HG03442 (cell line): ENCODE data around the gene OLIG2.

Experiments
- ATAC-seq: cut with Tn5 transposase; IDR thresholded peaks from one replicate; pipeline ENCODE4 v1.9.1; 2021; ENCODE audit warnings: mild to moderate bottlenecking, moderate library complexity; ENCODE audit not compliant: unreplicated experiment

Gene OLIG2

DNA sequence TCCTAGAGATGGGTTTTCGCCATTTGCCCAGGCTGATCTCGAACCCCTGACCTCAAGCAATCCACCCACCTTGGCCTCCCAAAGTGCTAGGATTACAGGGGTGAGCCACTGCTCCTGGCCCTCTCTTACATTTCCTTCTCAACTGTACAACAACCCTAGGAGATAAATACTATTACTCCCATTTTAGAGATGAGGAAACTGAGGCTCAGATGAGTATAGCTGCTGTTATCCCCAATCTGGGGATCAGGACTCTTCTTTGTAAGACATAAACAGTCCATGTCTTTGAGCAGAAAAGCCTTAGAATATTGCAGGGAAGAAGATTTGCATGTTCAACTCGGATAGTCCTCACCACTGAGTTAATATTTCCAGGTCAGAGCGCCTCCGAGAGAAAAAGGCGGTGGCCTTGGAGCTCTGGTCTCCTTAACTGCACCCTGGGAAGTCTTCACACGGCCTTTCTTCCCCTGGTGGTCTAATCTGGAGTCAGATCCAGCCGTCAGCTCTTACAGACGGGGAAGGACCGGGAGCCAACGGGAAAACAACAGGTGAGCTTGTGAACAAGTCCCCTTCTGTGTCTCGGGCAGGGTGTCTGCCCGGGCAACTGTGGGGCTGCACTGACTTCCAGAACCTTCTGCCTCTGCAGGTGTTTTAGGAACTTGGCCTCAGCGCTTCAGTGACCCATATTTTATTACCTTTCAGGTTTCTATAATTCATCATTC is 38.3 kb downstream of the OLIG2 start:
- ATAC-seq = no peak

DNA sequence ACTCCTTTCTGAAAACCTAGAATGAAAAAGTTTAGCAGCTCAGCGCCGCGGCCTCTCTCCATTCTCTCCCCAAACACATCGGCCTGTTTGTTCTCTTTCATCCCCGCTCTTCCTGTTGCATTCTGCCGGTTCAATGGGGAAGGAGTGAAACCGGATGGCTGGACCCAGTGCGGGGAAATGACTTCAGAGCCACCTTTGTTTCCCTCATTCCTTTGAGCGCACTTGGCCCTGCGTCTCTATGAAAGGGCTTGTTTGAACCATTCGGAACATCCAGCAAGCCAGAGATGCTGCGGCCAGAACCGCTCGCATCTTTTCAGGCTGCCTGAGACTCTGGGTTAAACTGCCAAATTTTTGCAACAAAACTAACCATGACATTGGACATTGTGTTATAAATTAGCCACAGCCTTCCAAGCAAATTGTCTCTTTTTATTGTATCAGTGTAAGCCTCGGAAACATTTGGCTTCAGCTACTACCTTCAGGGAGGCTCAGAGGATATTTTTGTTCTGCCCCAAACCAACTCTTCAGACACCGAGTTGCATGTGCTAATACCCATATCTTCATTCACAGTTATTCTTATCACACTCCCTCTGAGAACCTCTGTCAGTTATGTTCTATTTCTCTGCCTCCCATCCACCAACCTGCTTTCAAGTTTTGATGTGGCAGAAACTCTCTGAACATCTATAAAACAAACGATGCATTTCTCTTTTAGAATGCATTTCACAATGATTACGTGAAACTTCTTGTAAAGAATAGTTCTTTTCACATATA is 39.1 kb downstream of the OLIG2 start:
- no peak for ATAC-seq

DNA sequence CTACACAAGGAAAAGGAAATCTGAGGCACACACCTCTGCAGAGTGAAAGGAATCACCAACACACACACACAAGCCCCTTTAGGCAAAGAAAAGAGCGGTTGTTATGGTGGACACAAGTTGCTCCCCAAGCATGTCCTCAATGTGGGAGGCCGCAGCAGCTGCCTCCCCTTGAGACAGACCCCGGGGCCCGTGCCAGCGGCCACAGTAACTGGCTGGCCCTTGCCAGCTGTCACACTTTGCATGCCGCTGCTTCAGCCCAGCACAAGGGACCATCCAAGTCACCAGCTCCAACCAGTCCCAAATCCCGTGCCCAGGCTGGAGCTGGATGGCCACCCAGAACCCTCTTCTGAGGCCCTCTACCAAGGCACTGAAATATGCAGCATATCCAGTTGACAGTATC is 41.3 kb downstream of the OLIG2 start:
- ATAC-seq = no peak

DNA sequence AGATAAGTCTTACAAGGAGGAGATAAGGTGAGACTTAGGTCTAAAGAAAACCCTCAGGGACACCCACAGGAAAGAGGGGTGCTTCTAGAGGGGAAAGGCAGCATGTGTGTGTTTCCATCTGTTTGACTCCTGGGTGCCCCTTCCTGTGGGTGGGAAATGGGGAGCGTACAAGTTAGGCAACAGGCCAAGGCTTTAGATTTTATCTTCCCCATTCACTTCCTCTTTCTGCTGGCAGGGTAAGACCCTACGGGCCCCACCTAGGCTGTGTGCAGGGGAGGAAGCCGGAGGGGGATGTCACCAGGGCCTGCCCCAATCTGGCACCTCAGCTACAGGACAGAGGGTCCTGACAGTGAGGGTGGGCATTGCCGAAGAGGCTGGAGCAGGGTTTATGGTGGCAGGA is 41.7 kb downstream of the OLIG2 start:
- no peak for ATAC-seq

- no peak for ATAC-seq
These were observed 43.5 kb downstream of the OLIG2 start for GRCh38 chr21:33069243-33069642.

DNA sequence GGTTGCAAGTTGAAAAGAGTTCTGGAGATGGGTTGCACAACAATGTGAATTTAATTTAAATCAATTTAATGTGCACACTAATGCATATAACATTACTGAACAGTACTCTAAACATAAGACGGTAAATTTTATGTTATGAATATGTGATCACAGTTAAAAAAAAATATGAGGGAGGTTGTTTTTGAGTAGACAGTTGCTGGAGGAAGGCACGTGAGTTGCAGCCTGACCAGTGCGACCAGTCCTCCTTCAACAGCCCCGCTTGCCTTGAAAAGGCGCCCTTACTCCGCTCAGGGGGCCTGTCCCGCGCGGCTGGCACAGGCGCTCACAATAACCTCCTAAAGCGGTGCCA is 43.9 kb downstream of the OLIG2 start:
- ATAC-seq = no peak

GRCh38 chr21:33069994-33070743 is 44.4 kb downstream of the OLIG2 start, which contains the start of gene OLIG1:
Gene OLIG1 (plus strand): TSS chr21:33070141. CDS start chr21:33070247, 106 bp downstream.
- ATAC-seq = no peak

DNA sequence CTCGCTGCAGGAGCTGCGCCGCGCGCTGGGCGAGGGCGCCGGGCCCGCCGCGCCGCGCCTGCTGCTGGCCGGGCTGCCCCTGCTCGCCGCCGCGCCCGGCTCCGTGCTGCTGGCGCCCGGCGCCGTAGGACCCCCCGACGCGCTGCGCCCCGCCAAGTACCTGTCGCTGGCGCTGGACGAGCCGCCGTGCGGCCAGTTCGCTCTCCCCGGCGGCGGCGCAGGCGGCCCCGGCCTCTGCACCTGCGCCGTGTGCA is 44.9 kb downstream of the OLIG2 start:
- no peak for ATAC-seq

DNA sequence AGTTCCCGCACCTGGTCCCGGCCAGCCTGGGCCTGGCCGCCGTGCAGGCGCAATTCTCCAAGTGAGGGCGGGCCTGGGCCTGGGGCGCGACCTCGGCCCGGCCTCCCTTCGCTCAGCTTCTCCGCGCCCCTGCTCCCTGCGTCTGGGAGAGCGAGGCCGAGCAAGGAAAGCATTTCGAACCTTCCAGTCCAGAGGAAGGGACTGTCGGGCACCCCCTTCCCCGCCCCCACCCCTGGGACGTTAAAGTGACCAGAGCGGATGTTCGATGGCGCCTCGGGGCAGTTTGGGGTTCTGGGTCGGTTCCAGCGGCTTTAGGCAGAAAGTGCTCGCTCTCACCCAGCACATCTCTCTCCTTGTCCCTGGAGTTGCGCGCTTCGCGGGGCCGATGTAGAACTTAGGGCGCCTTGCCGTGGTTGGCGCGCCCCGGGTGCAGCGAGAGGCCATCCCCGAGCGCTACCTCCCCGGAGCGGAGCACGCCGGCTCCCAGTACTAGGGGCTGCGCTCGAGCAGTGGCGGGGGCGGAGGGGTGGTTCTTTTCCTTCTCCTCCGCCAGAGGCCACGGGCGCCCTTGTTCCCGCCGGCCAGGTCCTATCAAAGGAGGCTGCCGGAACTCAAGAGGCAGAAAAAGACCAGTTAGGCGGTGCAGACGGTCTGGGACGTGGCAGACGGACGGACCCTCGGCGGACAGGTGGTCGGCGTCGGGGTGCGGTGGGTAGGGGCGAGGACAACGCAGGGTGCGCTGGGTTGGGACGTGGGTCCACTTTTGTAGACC is 45.4 kb downstream of the OLIG2 start:
- ATAC-seq = no peak

DNA sequence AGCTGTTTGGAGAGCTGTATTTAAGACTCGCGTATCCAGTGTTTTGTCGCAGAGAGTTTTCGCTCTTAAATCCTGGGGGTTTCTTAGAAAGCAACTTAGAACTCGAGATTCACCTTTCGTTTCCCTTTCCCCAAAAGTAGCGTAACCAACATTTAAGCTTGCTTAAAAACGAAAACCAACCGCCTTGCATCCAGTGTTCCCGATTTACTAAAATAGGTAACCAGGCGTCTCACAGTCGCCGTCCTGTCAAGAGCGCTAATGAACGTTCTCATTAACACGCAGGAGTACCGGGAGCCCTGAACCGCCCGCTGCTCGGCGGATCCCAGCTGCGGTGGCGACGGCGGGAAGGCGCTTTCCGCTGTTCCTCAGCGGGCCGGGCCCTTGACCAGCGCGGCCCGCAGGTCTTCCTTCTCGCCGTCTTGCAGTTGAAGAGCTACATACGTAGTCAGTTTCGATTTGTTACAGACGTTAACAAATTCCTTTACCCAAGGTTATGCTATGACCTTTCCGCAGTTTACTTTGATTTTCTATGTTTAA is 46.1 kb downstream of the OLIG2 start:
- ATAC-seq = no peak

GRCh38 chr21:33073636-33074035 is 47.9 kb downstream of the OLIG2 start:
- ATAC-seq = no peak

- no peak for ATAC-seq
These were observed 49.4 kb downstream of the OLIG2 start for GRCh38 chr21:33075128-33075527.

- no peak for ATAC-seq
These were observed 50.0 kb downstream of the OLIG2 start for GRCh38 chr21:33075596-33076195.

DNA sequence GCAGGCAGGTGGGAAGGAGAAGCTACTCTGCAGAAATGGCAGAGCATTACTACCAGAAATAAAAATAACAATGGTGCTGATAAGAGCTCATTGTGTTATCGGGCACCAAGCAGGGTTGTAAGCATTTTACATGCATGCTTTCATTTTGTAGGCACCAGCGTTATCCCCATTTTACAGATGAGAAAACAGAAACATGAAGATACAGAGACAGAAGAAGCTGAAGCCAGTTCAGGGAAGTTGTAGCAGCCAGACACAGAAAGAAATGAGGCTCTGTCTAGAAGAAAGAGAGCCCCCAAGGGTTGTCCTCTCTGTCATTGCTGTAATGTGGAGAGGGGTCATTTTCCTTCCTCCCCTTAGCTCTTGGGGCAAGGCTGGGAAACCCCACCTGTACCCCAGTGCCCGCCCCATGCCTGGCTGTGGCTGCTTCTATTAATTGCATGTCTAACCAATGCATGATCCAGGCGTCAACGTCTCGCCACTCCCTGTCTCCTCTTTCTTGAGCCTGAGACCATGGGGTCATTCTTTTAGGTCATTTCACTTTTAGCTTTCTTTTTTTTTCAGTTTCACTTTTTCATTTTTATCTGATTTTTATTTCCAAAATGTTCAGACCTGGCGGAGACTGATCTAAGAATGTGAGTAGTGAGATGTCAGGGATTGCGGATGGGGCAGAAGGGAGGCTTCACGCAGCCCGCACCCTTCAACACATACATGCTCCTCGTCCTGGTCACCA is 51.0 kb downstream of the OLIG2 start:
- no peak for ATAC-seq
